Right lobe of liver (tissue), 6 donors: ENCODE results near the gene CAMK4. TPM values are rescaled to one million over a fixed set of nuclear protein-coding genes. Genes with fewer than 3 reads are reported as not detected.
"Not testable (repeated sequence)": the region's sequence is repeated elsewhere in the genome, so short reads cannot be mapped to it uniquely, and the experiment has no call there.

Experiments
- ATAC-seq, 4 donors: fragments of 200-7000 bp; cut with Tn5 transposase; one replicate each; pipeline ENCODE4 v1.9.1; 2020; ENCODE audit warnings: mild to moderate bottlenecking in 4 of 4, moderate library complexity in 4 of 4
- DNase-seq, 3 donors: peaks; one replicate each; pipeline ENCODE4 v3.0.0-alpha.2; 2020
- H3K27ac ChIP-seq, 3 donors: fragments of 200-600 bp; one replicate each; pipeline ENCODE4 v1.8.0; 2022
- H3K27me3 ChIP-seq, 2 donors: fragments of 200-600 bp; one replicate each; pipeline ENCODE4 v1.8.0; 2022
- H3K36me3 ChIP-seq, 4 donors: fragments of 200-600 bp; sonication (generic) in 1 of 4; one replicate each; pipeline versions ENCODE4 v1.5.1 to v1.8.0; 2017 to 2022; ENCODE audit warnings: control low read depth in 1 of 4
- H3K4me1 ChIP-seq, 4 donors: fragments of 200-600 bp; sonication (generic) in 1 of 4; one replicate each; pipeline versions ENCODE4 v1.5.1 to v1.8.0; 2017 to 2022; ENCODE audit warnings: control low read depth in 1 of 4
- H3K4me3 ChIP-seq, 3 donors: fragments of 200-600 bp; one replicate each; pipeline ENCODE4 v1.8.0; 2022
- H3K9me3 ChIP-seq, 4 donors: fragments of 200-600 bp; sonication (generic) in 1 of 4; one replicate each; pipeline versions ENCODE4 v1.5.1 to v1.8.0; 2017 to 2022; ENCODE audit warnings: control low read depth in 1 of 4
- CTCF ChIP-seq, 4 donors: fragments of 200-600 bp in 3 of 4; fragments of 450-650 bp in 1 of 4; IDR thresholded peaks; one replicate each; pipeline versions ENCODE4 v1.5.1 to v1.8.0; 2016 to 2022; ENCODE audit warnings: antibody characterized with exemption in 4 of 4, mild to moderate bottlenecking in 2 of 4
- POLR2A ChIP-seq: fragments of 450-650 bp; IDR thresholded peaks from one replicate; pipeline ENCODE4 v1.6.1; 2017; ENCODE audit warnings: antibody characterized with exemption, mild to moderate bottlenecking
- WGBS: methylation state at CpG from one replicate; pipeline ENCODE4 v1.1.6; 2018; ENCODE audit warnings: low coverage, low lambda C conversion rate; ENCODE audit not compliant: insufficient coverage; ENCODE audit errors: missing lambda C conversion rate; 5-methylcytosine and 5-hydroxymethylcytosine counted together
- intact Hi-C, 2 donors: fragments of 100-400 bp; cut with DNase I; formaldehyde crosslinking; loops; one replicate each; pipeline versions ENCODE4 v1.11.2 to v1.14.1; 2022
- total RNA-seq, 6 experiments: library from RNA; depleted of rRNA in 2 of 6; stranded (reverse); fragments of >200 nt in 2 of 6; fragmentation: NEBNext Ultra II Directional in 3 of 6; extraction: Animal tissue kit (Norgen Biotek cat#: 25700) in 3 of 6; gene quantifications; one replicate each; pipeline versions ENCODE4 v1.1.0 to v1.2.4, GENCODE V29; 2016 to 2023
- donor health status: DM: no; HTN: yes; CAD: no.
- donor health status: DM: no; HTN: no; CAD: no.
- donor health status: DM: no; HTN: no; CAD: no.
- donor health status: DM: no; HTN: yes; CAD: no.
- donor health status: DM: no; HTN: yes; CAD: no.

CAMK4 gene
- total RNA-seq, 6 experiments from 2014 or later = 0.81 to 4.3 (median 1.3) TPM

- TF ChIP-seq CTCF (IDR thresholded peaks at IDR 0.05) (no peak), POLR2A (no peak)
- intact Hi-C loops = no loop called here
- DNase-seq (no peak), ATAC-seq (no peak)
- Histone ChIP-seq H3K27me3 (no peaks in the 10 kb centered on the region), H3K9me3 (no peaks in the 10 kb centered on the region), H3K36me3 (no peaks in the 10 kb centered on the region), H3K27ac (no peak overlapping the region), H3K4me3 (no peak overlapping the region), H3K4me1 (no peaks in the 10 kb centered on the region)
- 33% methylated on average over 1 of the region's 1 CpG for WGBS
Observed at GRCh38 chr5:111349429-111349828, 125.2 kb downstream of the CAMK4 start.

GRCh38 chr5:111353035-111353434, 128.9 kb downstream of the CAMK4 start:
- WGBS = 69% methylated on average over 3 of the region's 3 CpGs
- Histone ChIP-seq H3K27ac (no peak overlapping the region), H3K36me3 (no peaks in the 10 kb centered on the region), H3K27me3 (no peaks in the 10 kb centered on the region), H3K4me3 (no peak overlapping the region), H3K4me1 (no peaks in the 10 kb centered on the region), H3K9me3 (no peaks in the 10 kb centered on the region)
- intact Hi-C loops = no loop called here
- DNase-seq (no peak), ATAC-seq (no peak)
- TF ChIP-seq CTCF (IDR thresholded peaks at IDR 0.05) (no peak), POLR2A (no peak)

GRCh38 chr5:111358726-111359125, 134.5 kb downstream of the CAMK4 start:
- DNase-seq, H3K27ac ChIP-seq, H3K36me3 ChIP-seq, H3K4me3 ChIP-seq, intact Hi-C loops, H3K4me1 ChIP-seq, H3K27me3 ChIP-seq, H3K9me3 ChIP-seq, ATAC-seq: not testable (repeated sequence)
- WGBS = 8% methylated on average over 1 of the region's 1 CpG

GRCh38 chr5:111360173-111360572, 136.0 kb downstream of the CAMK4 start:
- intact Hi-C loops = no loop called here
- ATAC-seq = no peak
- TF ChIP-seq CTCF (IDR thresholded peaks at IDR 0.05) = no peak
- TF ChIP-seq POLR2A = no peak
- H3K36me3 ChIP-seq = no peaks in the 10 kb centered on the region
- 44% methylated on average over 2 of the region's 2 CpGs for WGBS
- H3K4me1 ChIP-seq = no peaks in the 10 kb centered on the region
- no peak overlapping the region for H3K4me3 ChIP-seq
- no peaks in the 10 kb centered on the region for H3K9me3 ChIP-seq
- no peak overlapping the region for H3K27ac ChIP-seq
- H3K27me3 ChIP-seq = no peaks in the 10 kb centered on the region
- no peak for DNase-seq

- DNase-seq (no peak), ATAC-seq (no peak)
- H3K9me3 ChIP-seq = no peaks in the 10 kb centered on the region
- no peaks in the 10 kb centered on the region for H3K4me1 ChIP-seq
- TF ChIP-seq CTCF (IDR thresholded peaks at IDR 0.05) (no peak), POLR2A (no peak)
- 60% methylated on average over 2 of the region's 2 CpGs for WGBS
- no peak overlapping the region for H3K27ac ChIP-seq
- intact Hi-C loops = no loop called here
- no peaks in the 10 kb centered on the region for H3K27me3 ChIP-seq
- no peak overlapping the region for H3K4me3 ChIP-seq
- H3K36me3 ChIP-seq = no peaks in the 10 kb centered on the region
Observed at GRCh38 chr5:111364992-111365391, 140.8 kb downstream of the CAMK4 start.
